Measurements from ENCODE around the gene OR8D1.
"Not testable (repeated sequence)": the region's sequence is repeated elsewhere in the genome, so short reads cannot be mapped to it uniquely, and the experiment has no call there.

Gene OR8D1

GRCh38 chr11:124278261-124278660, 35.5 kb downstream of the OR8D1 start:
- no peak for DNase-seq

- no peak for DNase-seq
Measured at GRCh38 chr11:124277804-124278203, 35.9 kb downstream of the OR8D1 start.

GRCh38 chr11:124277207-124277606, 36.5 kb downstream of the OR8D1 start:
- DNase-seq = no peak

GRCh38 chr11:124276081-124276480, 37.7 kb downstream of the OR8D1 start:
- DNase-seq = peak; percentile 42

- no peak for DNase-seq
Measured at GRCh38 chr11:124274000-124274399, 39.7 kb downstream of the OR8D1 start.

- DNase-seq = not testable (repeated sequence)
Measured at GRCh38 chr11:124270886-124271285, 42.9 kb downstream of the OR8D1 start.

- not testable (repeated sequence) for DNase-seq
Measured at GRCh38 chr11:124265041-124265440, 48.7 kb downstream of the OR8D1 start.

GRCh38 chr11:124256076-124256475, 57.7 kb downstream of the OR8D1 start, which contains the start of gene OR8G5:
Gene OR8G5 (plus strand): TSS chr11:124256376. CDS start chr11:124264932, 8,556 bp downstream.
- DNase-seq = no peak

Measured in activated CD4-positive, alpha-beta T cell treated with anti-CD3 and anti-CD28 coated beads, Interleukin-2, amount 50 U/mL, for 16 hours (primary cell).